Immature natural killer cell (primary cell): Measurements from ENCODE around the gene LRMDA. TPM values are rescaled to one million over a fixed set of nuclear protein-coding genes. Genes with fewer than 3 reads are reported as not detected.

ENCODE experiments used
- DNase-seq, 3 donors: peaks; one replicate each; pipeline ENCODE4 v3.0.0; 2022; ENCODE audit warnings: mixed read lengths in 1 of 3
- H3K27ac Mint-ChIP-seq, 6 donors: one replicate each; pipeline ENCODE4 v1.8.0; 2020; ENCODE audit warnings: mixed read lengths in 6 of 6, mild to moderate bottlenecking in 5 of 6, inconsistent platforms in 4 of 6, moderate library complexity in 3 of 6
- H3K27me3 Mint-ChIP-seq, 3 donors: one replicate each; pipeline ENCODE4 v1.8.0; 2020 to 2021; ENCODE audit warnings: low read depth in 3 of 3, mild to moderate bottlenecking in 3 of 3, mixed read lengths in 3 of 3, moderate library complexity in 3 of 3, inconsistent platforms in 1 of 3
- H3K36me3 Mint-ChIP-seq, 3 donors: one replicate each; pipeline ENCODE4 v1.8.0; 2020; ENCODE audit warnings: mixed read lengths in 3 of 3, inconsistent platforms in 2 of 3, mild to moderate bottlenecking in 2 of 3
- H3K4me1 Mint-ChIP-seq, 2 donors: one replicate each; pipeline ENCODE4 v1.8.0; 2020; ENCODE audit warnings: inconsistent platforms in 2 of 2, mild to moderate bottlenecking in 2 of 2, mixed read lengths in 2 of 2, moderate library complexity in 1 of 2
- H3K4me3 Mint-ChIP-seq, 5 donors: one replicate each; pipeline ENCODE4 v1.8.0; 2020; ENCODE audit warnings: mild to moderate bottlenecking in 5 of 5, mixed read lengths in 5 of 5, inconsistent platforms in 3 of 5, moderate library complexity in 3 of 5
- H3K9me3 Mint-ChIP-seq, 6 donors: one replicate each; pipeline ENCODE4 v1.8.0; 2020; ENCODE audit warnings: mild to moderate bottlenecking in 6 of 6, mixed read lengths in 6 of 6, inconsistent platforms in 4 of 6, moderate library complexity in 3 of 6
- polyA plus RNA-seq, 3 donors: library from polyadenylated mRNA; unstranded; fragments of 300-500 nt; fragmentation: Illumina TruSeq; gene quantifications; one replicate each; pipeline ENCODE4 v1.2.3, GENCODE V29; 2021

LRMDA gene
- polyA plus RNA-seq, 3 donors from 2014 or later: 1.7 to 14.2 (median 2.3) TPM

DNA sequence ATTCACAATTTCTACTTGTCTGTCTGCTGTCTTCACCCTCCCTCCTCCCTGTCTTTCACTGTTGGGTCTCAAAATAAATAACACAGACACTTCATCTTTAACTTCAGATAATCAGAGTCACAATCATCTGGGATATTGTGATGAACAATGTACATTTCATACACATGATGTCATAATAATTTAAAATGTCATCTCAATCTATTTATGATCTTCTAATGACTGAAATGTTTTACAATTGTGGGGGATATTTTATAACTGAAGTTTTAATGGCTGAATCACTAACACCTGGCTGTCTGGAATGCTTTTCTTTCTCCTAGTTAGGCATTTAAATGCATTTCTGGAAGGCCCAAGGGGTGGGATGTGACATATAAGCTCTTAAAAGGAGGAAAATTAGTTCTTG, 859.8 kb downstream of the LRMDA start:
- no peak for DNase-seq
- Mint-ChIP-seq H3K36me3 (no peaks in the 10 kb centered on the region), H3K27ac (no peak overlapping the region)

DNA sequence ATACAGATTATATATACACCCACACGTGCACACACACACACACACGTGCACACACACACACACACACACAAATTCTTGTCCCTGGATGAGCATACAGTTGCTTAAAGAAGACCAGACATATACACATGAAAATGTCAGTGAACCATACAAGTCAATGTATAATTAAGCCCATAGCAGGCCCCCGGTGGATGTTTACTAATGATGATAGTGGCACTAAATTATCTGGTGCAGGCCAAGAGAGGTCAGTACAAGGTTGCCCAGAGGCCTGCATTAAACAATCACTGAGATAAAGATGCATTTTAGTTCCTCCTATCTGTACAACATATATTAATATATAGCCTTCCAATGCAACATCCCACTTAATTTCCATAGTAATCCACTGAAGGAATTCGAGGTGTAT, 860.5 kb downstream of the LRMDA start:
- DNase-seq: no peak
- peaks cover 0 to 3% (median 0%) of the 10 kb centered on the region in 3 donors for H3K27me3 Mint-ChIP-seq
- H3K27ac Mint-ChIP-seq: peak overlapping the region in 1 of 6 donors; percentile 23
- no peaks in the 10 kb centered on the region for H3K36me3 Mint-ChIP-seq
- H3K4me3 Mint-ChIP-seq: no peak overlapping the region
- H3K4me1 Mint-ChIP-seq: no peaks in the 10 kb centered on the region
- H3K9me3 Mint-ChIP-seq: no peaks in the 10 kb centered on the region

More for the DNA sequence above, 859.8 kb downstream of the LRMDA start:
- peaks cover 0 to 3% (median 0%) of the 10 kb centered on the region in 3 donors for H3K27me3 Mint-ChIP-seq
- no peaks in the 10 kb centered on the region for H3K4me1 Mint-ChIP-seq
- H3K9me3 Mint-ChIP-seq: no peaks in the 10 kb centered on the region
- no peak overlapping the region for H3K4me3 Mint-ChIP-seq

DNA sequence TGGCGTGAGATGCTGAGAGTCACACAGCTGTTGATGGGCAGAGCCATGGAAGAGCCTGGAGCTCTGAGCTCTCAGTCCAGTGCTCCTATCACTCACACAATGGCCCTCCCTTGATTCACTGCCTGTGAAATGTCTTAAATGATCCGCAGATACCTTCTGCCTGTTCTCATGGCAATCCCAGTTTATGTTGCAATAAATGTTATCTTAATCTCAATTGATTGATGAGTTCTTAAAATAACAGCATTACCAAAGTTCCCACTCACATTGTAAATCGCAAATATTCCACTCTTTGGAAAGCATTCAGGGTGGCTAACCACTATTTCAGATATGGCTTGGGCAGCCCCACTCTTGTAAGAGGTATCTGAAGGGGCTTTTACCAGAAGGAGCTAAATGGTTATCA, 865.5 kb downstream of the LRMDA start:
- no peaks in the 10 kb centered on the region for H3K36me3 Mint-ChIP-seq
- peaks cover 0 to 3% (median 0%) of the 10 kb centered on the region in 3 donors for H3K27me3 Mint-ChIP-seq
- H3K27ac Mint-ChIP-seq: no peak overlapping the region
- no peak overlapping the region for H3K4me3 Mint-ChIP-seq
- peaks cover 0 to 2% (median 0%) of the 10 kb centered on the region in 6 donors for H3K9me3 Mint-ChIP-seq
- H3K4me1 Mint-ChIP-seq: no peaks in the 10 kb centered on the region
- no peak for DNase-seq

DNA sequence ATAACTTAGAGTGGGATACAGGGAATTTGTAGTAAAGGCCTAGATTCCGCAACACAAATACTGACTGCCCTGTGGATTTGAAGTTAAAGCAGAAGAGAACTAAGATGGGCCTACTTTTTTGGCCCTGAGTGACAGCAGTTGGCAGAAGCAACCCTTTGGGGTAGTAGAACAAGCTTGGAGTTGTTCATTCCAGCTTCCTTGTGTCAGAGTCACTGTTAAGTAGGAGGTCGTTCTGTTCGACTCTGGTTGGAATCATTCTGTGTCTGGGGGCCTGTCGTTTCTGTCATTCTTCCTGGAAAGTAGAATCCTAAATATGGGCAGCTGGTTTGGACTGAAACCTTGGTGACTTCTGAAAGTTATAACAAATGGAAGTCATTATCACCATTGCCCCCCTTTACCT, 865.9 kb downstream of the LRMDA start:
- peaks cover 0 to 2% (median 0%) of the 10 kb centered on the region in 6 donors for H3K9me3 Mint-ChIP-seq
- DNase-seq: no peak
- H3K4me1 Mint-ChIP-seq: no peaks in the 10 kb centered on the region
- no peak overlapping the region for H3K27ac Mint-ChIP-seq
- no peak overlapping the region for H3K4me3 Mint-ChIP-seq
- H3K27me3 Mint-ChIP-seq: peaks cover 0 to 3% (median 0%) of the 10 kb centered on the region in 3 donors
- H3K36me3 Mint-ChIP-seq: no peaks in the 10 kb centered on the region

DNA sequence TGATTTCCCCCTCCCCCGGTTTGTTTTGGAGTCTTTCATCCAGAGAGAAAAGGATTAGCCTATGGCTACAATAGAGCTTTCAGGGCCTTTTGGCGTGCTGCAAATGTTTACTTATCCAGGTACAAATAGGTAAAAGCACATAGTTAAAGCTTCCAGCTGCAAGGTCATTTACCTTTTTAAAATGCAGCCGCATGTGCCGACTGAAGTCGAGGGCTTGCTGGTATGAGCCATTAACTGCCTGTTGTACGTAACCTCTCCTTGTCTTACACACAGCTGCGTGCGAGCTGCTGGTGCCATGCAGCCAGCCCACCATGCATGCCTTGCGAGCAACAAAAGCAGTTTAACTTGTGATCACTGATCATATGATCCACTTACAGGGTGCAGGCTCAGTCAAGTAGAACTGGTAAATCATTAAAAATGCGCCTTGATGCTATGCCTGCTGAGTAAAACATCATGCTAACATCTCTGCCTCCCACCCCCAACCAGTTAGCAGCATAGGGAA, 866.4 kb downstream of the LRMDA start:
- Mint-ChIP-seq H3K4me1 (no peaks in the 10 kb centered on the region), H3K27ac (no peak overlapping the region), H3K4me3 (no peak overlapping the region), H3K9me3 (peaks cover 0 to 2% (median 0%) of the 10 kb centered on the region in 6 donors), H3K36me3 (no peaks in the 10 kb centered on the region), H3K27me3 (peaks cover 0 to 3% (median 0%) of the 10 kb centered on the region in 3 donors)
- DNase-seq: no peak

DNA sequence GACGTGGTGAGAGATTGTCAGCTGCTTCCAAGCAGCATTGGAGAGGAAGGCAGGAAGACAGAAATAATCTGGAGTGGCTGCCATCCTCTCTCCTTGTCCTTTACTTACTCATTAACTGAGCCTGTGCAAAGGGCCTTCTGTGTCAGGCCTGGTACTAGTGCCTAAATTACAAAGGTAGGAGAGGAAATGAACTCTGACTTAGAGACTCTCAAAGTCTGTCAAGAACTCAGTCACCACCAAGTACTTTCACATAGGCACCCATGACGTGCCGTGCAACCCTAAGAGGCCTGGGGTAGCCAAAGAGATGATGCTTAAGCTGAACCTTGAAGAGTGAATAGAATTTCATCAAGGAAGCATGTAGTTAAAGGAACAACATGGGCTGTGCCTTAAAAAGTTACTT, 866.9 kb downstream of the LRMDA start:
- Mint-ChIP-seq H3K9me3 (peaks cover 0 to 2% (median 0%) of the 10 kb centered on the region in 6 donors), H3K4me3 (no peak overlapping the region), H3K4me1 (no peaks in the 10 kb centered on the region), H3K27ac (no peak overlapping the region), H3K27me3 (peaks cover 0 to 3% (median 2%) of the 10 kb centered on the region in 3 donors), H3K36me3 (no peaks in the 10 kb centered on the region)
- no peak for DNase-seq

DNA sequence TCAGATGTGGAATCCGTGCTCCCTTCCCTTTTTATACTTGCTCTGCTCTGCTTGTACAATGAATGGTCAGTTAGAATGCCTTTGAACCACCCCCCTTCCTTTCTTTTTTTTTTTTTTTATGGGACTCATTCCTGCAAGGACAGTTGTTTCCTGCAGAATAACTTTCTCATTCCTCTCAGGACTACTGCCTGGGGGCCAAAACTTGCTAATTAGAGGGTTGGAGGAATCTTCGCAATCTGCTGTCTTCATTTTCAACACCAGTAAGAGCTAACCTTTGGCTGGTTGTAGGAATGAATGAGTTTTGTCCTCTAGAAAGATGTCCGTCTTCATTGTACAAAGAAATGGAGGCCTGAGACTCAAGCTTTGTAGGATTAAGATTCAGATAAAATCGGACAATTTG, 868.1 kb downstream of the LRMDA start:
- peaks cover 0 to 2% (median 0%) of the 10 kb centered on the region in 6 donors for H3K9me3 Mint-ChIP-seq
- no peaks in the 10 kb centered on the region for H3K4me1 Mint-ChIP-seq
- H3K27ac Mint-ChIP-seq: no peak overlapping the region
- peaks cover 0 to 3% (median 2%) of the 10 kb centered on the region in 3 donors for H3K27me3 Mint-ChIP-seq
- H3K36me3 Mint-ChIP-seq: no peaks in the 10 kb centered on the region
- no peak for DNase-seq
- no peak overlapping the region for H3K4me3 Mint-ChIP-seq

DNA sequence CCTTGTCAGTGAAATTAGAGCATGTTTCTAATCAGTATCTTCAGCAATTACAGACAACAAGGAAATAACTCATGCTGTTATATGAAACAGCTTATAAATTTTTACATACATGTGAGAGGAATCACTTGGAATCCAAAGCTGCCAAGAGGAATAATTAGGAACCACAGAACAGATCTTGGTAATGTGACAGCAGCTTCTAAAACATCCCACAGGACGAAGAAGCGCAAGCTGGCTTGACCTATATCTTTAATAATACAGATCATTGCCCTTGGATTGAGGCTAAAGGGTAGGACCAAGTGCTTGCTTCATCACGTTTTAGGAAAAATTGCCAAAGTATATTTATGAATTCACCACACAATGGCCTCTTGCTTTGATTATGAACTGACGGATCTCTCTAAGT, 869.8 kb downstream of the LRMDA start:
- Mint-ChIP-seq H3K27me3 (peaks cover 0 to 2% (median 0%) of the 10 kb centered on the region in 3 donors), H3K36me3 (no peaks in the 10 kb centered on the region), H3K9me3 (peaks cover 0 to 2% (median 0%) of the 10 kb centered on the region in 6 donors), H3K4me1 (no peaks in the 10 kb centered on the region), H3K27ac (no peak overlapping the region), H3K4me3 (no peak overlapping the region)
- DNase-seq: no peak

DNA sequence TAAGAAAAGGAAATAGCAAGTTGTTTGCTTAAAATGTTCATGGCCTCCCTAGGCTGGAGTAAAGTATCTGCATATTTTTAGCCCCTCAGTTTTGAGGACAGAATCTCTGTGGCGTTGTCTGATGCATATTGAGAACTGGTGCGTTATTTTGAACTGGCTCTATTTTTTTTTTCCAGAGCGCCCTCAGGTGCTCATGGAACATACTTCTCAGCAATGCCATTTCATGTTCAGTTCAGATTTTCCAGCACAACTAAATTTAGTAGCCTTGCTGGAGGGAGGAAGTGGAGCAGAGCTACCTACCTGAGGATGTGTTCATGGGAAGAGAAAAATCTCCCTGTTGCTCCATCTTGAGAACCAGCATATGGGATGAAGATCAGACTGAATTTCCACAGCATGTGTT, 870.5 kb downstream of the LRMDA start:
- Mint-ChIP-seq H3K4me3 (no peak overlapping the region), H3K9me3 (peaks cover 0 to 2% (median 0%) of the 10 kb centered on the region in 6 donors), H3K27ac (no peak overlapping the region), H3K4me1 (no peaks in the 10 kb centered on the region), H3K36me3 (no peaks in the 10 kb centered on the region), H3K27me3 (peaks cover 0 to 2% (median 0%) of the 10 kb centered on the region in 3 donors)
- no peak for DNase-seq

DNA sequence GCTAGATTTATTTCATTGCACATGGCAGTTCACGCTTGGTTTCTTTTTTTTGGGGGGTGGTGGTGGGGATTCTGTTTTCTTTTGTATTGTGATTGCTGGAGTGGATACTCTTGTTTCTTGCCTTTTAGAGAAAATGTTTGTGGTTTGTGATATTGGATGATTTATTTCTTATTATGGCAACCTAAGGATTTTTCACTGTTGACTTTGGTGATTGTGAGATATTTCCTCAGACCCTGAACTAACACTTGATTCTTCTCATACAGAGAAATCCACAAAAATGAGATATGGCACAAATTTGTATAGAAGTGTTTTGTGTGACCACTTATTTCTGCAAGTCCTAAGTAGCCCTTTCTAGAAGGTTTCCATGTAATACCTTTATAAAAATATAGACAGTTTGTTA, 871.1 kb downstream of the LRMDA start:
- Mint-ChIP-seq H3K27ac (no peak overlapping the region), H3K36me3 (no peaks in the 10 kb centered on the region), H3K9me3 (peaks cover 0 to 2% (median 0%) of the 10 kb centered on the region in 6 donors), H3K4me1 (no peaks in the 10 kb centered on the region), H3K4me3 (no peak overlapping the region), H3K27me3 (peaks cover 0 to 4% (median 1%) of the 10 kb centered on the region in 3 donors)
- no peak for DNase-seq

DNA sequence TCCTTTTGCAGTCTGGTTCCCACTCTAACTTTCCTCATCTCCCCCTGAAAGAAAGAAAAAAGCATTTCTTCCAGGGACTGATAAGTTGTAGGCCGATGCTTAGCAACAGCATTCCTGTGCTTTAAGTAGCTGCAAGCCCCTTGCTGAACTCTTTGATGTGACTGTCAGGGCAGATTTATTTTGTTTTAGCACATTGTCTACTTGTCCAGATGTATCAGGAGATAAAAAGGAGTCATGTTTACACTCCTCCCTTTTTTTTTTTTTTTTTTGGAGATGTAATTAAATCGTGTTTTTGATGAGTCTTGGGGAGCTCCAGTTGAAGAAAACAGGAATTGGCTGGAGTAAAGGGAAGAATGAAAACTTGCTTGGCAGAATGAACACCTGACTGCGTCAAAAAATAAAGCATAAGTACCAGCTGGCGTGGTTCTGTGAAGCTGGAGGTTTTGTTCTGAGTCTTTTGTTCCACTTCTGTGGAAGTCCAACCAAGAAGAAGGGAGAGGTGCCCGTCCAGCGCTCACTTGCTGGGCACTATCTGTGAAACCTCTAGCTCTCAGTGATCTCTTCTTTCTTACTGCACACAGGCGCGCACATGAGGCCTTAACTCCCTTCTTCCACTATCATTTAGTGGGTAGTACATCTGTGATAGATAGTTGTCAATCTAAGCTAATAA, 871.7 kb downstream of the LRMDA start:
- H3K9me3 Mint-ChIP-seq: peaks cover 0 to 2% (median 0%) of the 10 kb centered on the region in 6 donors
- no peaks in the 10 kb centered on the region for H3K4me1 Mint-ChIP-seq
- H3K27me3 Mint-ChIP-seq: peaks cover 0 to 4% (median 1%) of the 10 kb centered on the region in 3 donors
- no peak overlapping the region for H3K27ac Mint-ChIP-seq
- H3K36me3 Mint-ChIP-seq: no peaks in the 10 kb centered on the region
- no peak overlapping the region for H3K4me3 Mint-ChIP-seq
- DNase-seq: no peak

DNA sequence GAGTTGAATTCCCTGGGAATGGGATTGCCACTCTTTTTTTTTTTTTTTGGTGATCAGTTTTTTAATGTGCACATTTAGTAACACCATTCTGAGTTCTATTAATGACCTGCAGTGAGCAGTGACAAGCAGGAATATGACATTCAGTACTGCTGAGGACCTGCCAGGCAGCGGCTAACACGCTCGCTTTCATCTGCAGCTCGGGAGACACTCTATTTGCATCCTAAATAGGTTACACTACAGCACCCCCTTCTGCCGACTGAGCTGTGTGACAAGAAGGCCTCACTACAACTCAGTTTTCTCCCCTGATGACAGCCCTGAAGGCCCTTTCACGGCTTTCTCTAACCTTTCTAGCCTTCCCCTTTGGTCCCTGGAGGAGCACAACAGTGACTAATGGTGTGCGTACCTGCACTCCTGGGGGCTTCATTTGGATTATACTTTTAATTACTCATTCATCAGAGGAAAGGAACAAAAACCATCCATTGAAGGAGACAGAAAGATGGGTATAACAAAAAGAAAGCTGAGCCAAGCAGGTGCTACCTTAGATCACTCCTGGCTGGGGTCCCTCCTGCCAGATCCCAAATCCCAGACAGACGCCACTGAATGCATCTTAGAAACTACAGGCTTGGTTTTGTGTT, 872.4 kb downstream of the LRMDA start:
- Mint-ChIP-seq H3K4me3 (no peak overlapping the region), H3K27me3 (peaks cover 0 to 4% (median 1%) of the 10 kb centered on the region in 3 donors), H3K27ac (no peak overlapping the region), H3K36me3 (no peaks in the 10 kb centered on the region), H3K4me1 (no peaks in the 10 kb centered on the region), H3K9me3 (peaks cover 0 to 2% (median 0%) of the 10 kb centered on the region in 6 donors)
- DNase-seq: no peak

DNA sequence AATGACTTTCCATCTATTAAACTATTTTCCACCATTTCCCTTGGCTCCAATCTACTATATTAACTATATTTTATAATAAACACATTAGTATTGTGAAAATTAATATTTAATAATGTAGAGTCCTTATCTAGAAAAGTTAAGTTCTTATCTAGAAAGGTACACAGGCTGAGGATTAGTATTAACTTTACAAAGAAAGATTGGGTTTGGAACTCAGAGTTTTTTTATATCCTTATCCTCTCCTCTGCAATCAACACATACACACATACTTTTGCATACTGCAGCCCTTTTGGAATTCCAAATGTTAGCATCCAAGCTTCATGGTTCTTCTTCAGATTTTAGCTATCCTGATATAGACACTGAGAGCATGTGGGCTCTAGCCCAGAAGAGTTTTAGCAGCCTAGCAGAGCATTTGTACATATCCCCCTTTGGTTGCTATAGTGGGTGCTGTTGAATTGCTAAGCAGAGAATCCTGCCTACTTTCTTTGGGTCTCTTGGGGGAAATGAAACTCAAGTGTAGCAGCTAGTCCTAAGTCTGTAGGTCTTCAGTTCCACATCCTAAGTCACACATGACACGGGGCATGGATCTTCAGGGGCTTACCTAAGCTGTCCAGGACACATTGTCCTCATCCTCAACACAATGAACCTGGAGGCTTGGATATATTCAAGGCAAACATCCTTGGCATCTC, 874.6 kb downstream of the LRMDA start:
- Mint-ChIP-seq H3K36me3 (no peaks in the 10 kb centered on the region), H3K27ac (no peak overlapping the region), H3K4me3 (no peak overlapping the region), H3K4me1 (no peaks in the 10 kb centered on the region), H3K9me3 (no peaks in the 10 kb centered on the region), H3K27me3 (peaks cover 0 to 4% (median 1%) of the 10 kb centered on the region in 3 donors)
- DNase-seq: no peak

DNA sequence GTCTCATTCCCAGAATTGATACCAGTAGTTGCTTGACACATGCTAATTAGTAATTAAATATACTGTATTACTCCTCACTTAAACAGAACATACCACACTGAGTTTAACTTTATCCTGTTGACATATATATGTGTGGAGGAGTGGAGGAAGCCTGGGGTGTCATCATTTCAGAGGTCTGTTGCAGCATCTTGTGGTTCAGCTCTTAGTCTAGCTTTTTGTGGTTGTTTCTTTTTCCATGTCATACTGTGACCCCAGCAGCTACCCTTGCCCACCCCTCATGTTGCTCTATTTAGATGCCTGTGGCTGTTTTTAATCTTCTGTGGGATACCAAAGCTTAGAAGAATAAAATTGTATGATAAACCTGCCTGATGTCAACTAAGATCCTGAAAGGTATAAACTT, 875.4 kb downstream of the LRMDA start:
- Mint-ChIP-seq H3K36me3 (no peaks in the 10 kb centered on the region), H3K9me3 (no peaks in the 10 kb centered on the region), H3K27me3 (peaks cover 0 to 4% (median 1%) of the 10 kb centered on the region in 3 donors), H3K27ac (no peak overlapping the region), H3K4me3 (no peak overlapping the region), H3K4me1 (no peaks in the 10 kb centered on the region)
- DNase-seq: no peak
